ENCODE results near the gene HIPK4.
A peak's percentile ranks its signal among the peaks of the same experiment; 100 is the strongest.
"Not testable (repeated sequence)": the region's sequence is repeated elsewhere in the genome, so short reads cannot be mapped to it uniquely, and the experiment has no call there.

HIPK4 gene

GRCh38 chr19:40417643-40417981 is 27.6 kb upstream of the HIPK4 start:
- no peak for DNase-seq (ENCODE audit: low spot score)

- DNase-seq (ENCODE audit: low spot score) = no peak
Measured at GRCh38 chr19:40416918-40417642, 27.1 kb upstream of the HIPK4 start.

GRCh38 chr19:40415768-40416167 is 25.8 kb upstream of the HIPK4 start:
- no peak for DNase-seq (ENCODE audit: low spot score)

GRCh38 chr19:40414542-40415535 is 24.9 kb upstream of the HIPK4 start:
- DNase-seq (ENCODE audit: low spot score) = no peak

GRCh38 chr19:40413291-40413845 is 23.4 kb upstream of the HIPK4 start, which contains the start of gene PRX:
Gene PRX, minus strand, starts transcription at chr19:40413378. Its CDS starts 5,446 bp downstream, at chr19:40407932.
- DNase-seq (ENCODE audit: low spot score) = no peak

- no peak for DNase-seq (ENCODE audit: low spot score)
Measured at GRCh38 chr19:40412866-40413265, 22.9 kb upstream of the HIPK4 start.

GRCh38 chr19:40411958-40412499 is 22.0 kb upstream of the HIPK4 start:
- DNase-seq (ENCODE audit: low spot score) = no peak

GRCh38 chr19:40411125-40411842 is 21.3 kb upstream of the HIPK4 start:
- DNase-seq (ENCODE audit: low spot score) = no peak

GRCh38 chr19:40410030-40410389 is 20.0 kb upstream of the HIPK4 start:
- DNase-seq (ENCODE audit: low spot score) = no peak

GRCh38 chr19:40408598-40408925 is 18.6 kb upstream of the HIPK4 start:
- not testable (repeated sequence) for DNase-seq (ENCODE audit: low spot score)

GRCh38 chr19:40407714-40408597 is 18.0 kb upstream of the HIPK4 start:
- peak; percentile 67 for DNase-seq (ENCODE audit: low spot score)

GRCh38 chr19:40403262-40403984 is 13.4 kb upstream of the HIPK4 start:
- DNase-seq (ENCODE audit: low spot score) = peak; percentile 52

GRCh38 chr19:40400559-40400958 is 10.6 kb upstream of the HIPK4 start:
- DNase-seq (ENCODE audit: low spot score) = no peak

- DNase-seq (ENCODE audit: low spot score) = peak; percentile 56
Measured at GRCh38 chr19:40398417-40399131, 8.6 kb upstream of the HIPK4 start.

- DNase-seq (ENCODE audit: low spot score) = no peak
Measured at GRCh38 chr19:40397568-40397906, 7.6 kb upstream of the HIPK4 start.

- no peak for DNase-seq (ENCODE audit: low spot score)
Measured at GRCh38 chr19:40396886-40397567, 7.0 kb upstream of the HIPK4 start.

GRCh38 chr19:40395956-40396355 is 6.0 kb upstream of the HIPK4 start:
- no peak for DNase-seq (ENCODE audit: low spot score)

GRCh38 chr19:40394816-40395210 is 4.8 kb upstream of the HIPK4 start:
- no peak for DNase-seq (ENCODE audit: low spot score)
